Endodermal cell (in vitro differentiated cells): Measurements from ENCODE around the gene ERCC6. TPM values are rescaled to one million over a fixed set of nuclear protein-coding genes. Genes with fewer than 3 reads are reported as not detected.

ENCODE experiments used
- DNase-seq: peaks from one replicate; pipeline ENCODE4 v3.0.0-alpha.2; 2017
- H3K27ac ChIP-seq: 2 replicates; pipeline ENCODE4 v1.5.1; 2013; ENCODE audit warnings: mild to moderate bottlenecking, low read depth, low read length, moderate library complexity
- H3K27me3 ChIP-seq: 2 replicates; pipeline ENCODE4 v1.6.1; 2013; ENCODE audit warnings: mild to moderate bottlenecking, low read length, moderate library complexity; ENCODE audit not compliant: insufficient read depth, control insufficient read depth, poor library complexity, severe bottlenecking
- H3K36me3 ChIP-seq: 2 replicates; pipeline ENCODE4 v1.7.0; 2013; ENCODE audit warnings: mild to moderate bottlenecking, low read length, moderate library complexity; ENCODE audit not compliant: control insufficient read depth, insufficient read depth
- H3K4me1 ChIP-seq: one replicate; pipeline ENCODE4 v1.7.0; 2013; ENCODE audit warnings: low read length; ENCODE audit not compliant: control insufficient read depth, insufficient read depth
- H3K4me3 ChIP-seq: 2 replicates; pipeline ENCODE4 v1.5.1; 2013; ENCODE audit warnings: mild to moderate bottlenecking, low read length, moderate library complexity
- H3K9ac ChIP-seq: 2 replicates; pipeline ENCODE4 v1.6.1; 2013; ENCODE audit warnings: mild to moderate bottlenecking, low read length, moderate library complexity; ENCODE audit not compliant: poor library complexity, severe bottlenecking; ENCODE audit errors: extremely low read depth
- H3K9me3 ChIP-seq: 2 replicates; pipeline ENCODE4 v1.6.1; 2013; ENCODE audit warnings: mild to moderate bottlenecking, low read length, moderate library complexity; ENCODE audit not compliant: control insufficient read depth
- H3K27ac Mint-ChIP-seq: 2 replicates; pipeline ENCODE4 v1.8.0; 2020; ENCODE audit warnings: mixed read lengths
- H3K27me3 Mint-ChIP-seq: 2 replicates; pipeline ENCODE4 v1.8.0; 2021; ENCODE audit warnings: mild to moderate bottlenecking, mixed read lengths; ENCODE audit not compliant: insufficient read depth
- H3K36me3 Mint-ChIP-seq: 2 replicates; pipeline ENCODE4 v1.8.0; 2020; ENCODE audit warnings: low read depth, mixed read lengths
- H3K4me1 Mint-ChIP-seq: 2 replicates; pipeline ENCODE4 v1.8.0; 2020; ENCODE audit warnings: mixed read lengths
- H3K4me3 Mint-ChIP-seq: 2 replicates; pipeline ENCODE4 v1.8.0; 2020; ENCODE audit warnings: mild to moderate bottlenecking, moderate library complexity, mixed read lengths
- H3K9me3 Mint-ChIP-seq: 2 replicates; pipeline ENCODE4 v1.8.0; 2020; ENCODE audit warnings: mild to moderate bottlenecking, mixed read lengths
- CTCF ChIP-seq: fragments of 200-600 bp; sonication (generic); conservative IDR thresholded peaks from 2 replicates; pipeline ENCODE4 v1.5.0; 2021; ENCODE audit warnings: antibody characterized with exemption, mild to moderate bottlenecking
- WGBS, 2 experiments: methylation state at CpG; one replicate each; pipeline versions ENCODE4 v1.1.5 to v1.1.7; 2013; ENCODE audit warnings: missing lambda C conversion rate in 2 of 2, mixed read lengths in 1 of 2; ENCODE audit not compliant: insufficient coverage in 1 of 2, insufficient read length in 1 of 2; 5-methylcytosine and 5-hydroxymethylcytosine counted together
- total RNA-seq, 2 donors: library from RNA; stranded (reverse); fragmentation: NEBNext Ultra II Directional in 1 of 2; extraction: Animal tissue kit (Norgen Biotek cat#: 25700) in 1 of 2; gene quantifications; 2 replicates in 1 of 2; 3 replicates in 1 of 2; pipeline ENCODE4 v1.2.1, GENCODE V29; 2021

Gene ERCC6
- total RNA-seq, 2 donors from 2014 or later = 18.8 to 19.5 TPM

- Histone ChIP-seq H3K27me3 (peaks cover 7% of the 10 kb centered on the region), H3K27ac (no peak overlapping the region), H3K4me1 (no peaks in the 10 kb centered on the region), H3K9me3 (no peaks in the 10 kb centered on the region), H3K4me3 (no peak overlapping the region), H3K9ac (no peak overlapping the region), H3K36me3 (no peaks in the 10 kb centered on the region)
- no peak overlapping the region for H3K4me3 Mint-ChIP-seq
- H3K4me1 Mint-ChIP-seq = no peaks in the 10 kb centered on the region
- WGBS, 2 experiments = 90 to 100% methylated on average over 4 of the region's 4 CpGs
- H3K27me3 Mint-ChIP-seq = peaks cover 31% of the 10 kb centered on the region
- no peak for DNase-seq
- peaks cover 11% of the 10 kb centered on the region for H3K9me3 Mint-ChIP-seq
- no peak for TF ChIP-seq CTCF
- no peaks in the 10 kb centered on the region for H3K36me3 Mint-ChIP-seq
- no peak overlapping the region for H3K27ac Mint-ChIP-seq
Measured at GRCh38 chr10:49564461-49565009, 25.6 kb upstream of the ERCC6 start.

GRCh38 chr10:49562893-49563292, 24.0 kb upstream of the ERCC6 start:
- no peaks in the 10 kb centered on the region for H3K36me3 ChIP-seq
- no peaks in the 10 kb centered on the region for H3K4me1 ChIP-seq
- Mint-ChIP-seq H3K27me3 (peaks cover 18% of the 10 kb centered on the region), H3K9me3 (peaks cover 2% of the 10 kb centered on the region), H3K4me3 (no peak overlapping the region), H3K4me1 (no peaks in the 10 kb centered on the region), H3K36me3 (no peaks in the 10 kb centered on the region), H3K27ac (no peak overlapping the region)
- H3K9me3 ChIP-seq = no peaks in the 10 kb centered on the region
- H3K27me3 ChIP-seq = peaks cover 8% of the 10 kb centered on the region
- no peak overlapping the region for H3K27ac ChIP-seq
- DNase-seq = no peak
- no peak overlapping the region for H3K9ac ChIP-seq
- H3K4me3 ChIP-seq = no peak overlapping the region
- TF ChIP-seq CTCF = no peak
- WGBS, 2 experiments = 86 to 100% methylated on average over 1 of the region's 1 CpG

GRCh38 chr10:49560526-49560925, 21.6 kb upstream of the ERCC6 start:
- Histone ChIP-seq H3K4me3 (no peak overlapping the region), H3K36me3 (no peaks in the 10 kb centered on the region), H3K9ac (no peak overlapping the region), H3K4me1 (no peaks in the 10 kb centered on the region), H3K9me3 (peaks cover 7% of the 10 kb centered on the region), H3K27me3 (peaks cover 29% of the 10 kb centered on the region), H3K27ac (no peak overlapping the region)
- no peak overlapping the region for H3K27ac Mint-ChIP-seq
- TF ChIP-seq CTCF = no peak
- WGBS, 2 experiments = 87 to 88% methylated on average over 2 of the region's 2 CpGs
- no peak overlapping the region for H3K4me3 Mint-ChIP-seq
- no peaks in the 10 kb centered on the region for H3K4me1 Mint-ChIP-seq
- no peaks in the 10 kb centered on the region for H3K36me3 Mint-ChIP-seq
- H3K9me3 Mint-ChIP-seq = peaks cover 7% of the 10 kb centered on the region
- H3K27me3 Mint-ChIP-seq = peaks cover 26% of the 10 kb centered on the region
- DNase-seq = no peak
